Karpas-422 (cell line): Measurements from ENCODE around the gene CHST11. TPM values are rescaled to one million over a fixed set of nuclear protein-coding genes. Genes with fewer than 3 reads are reported as not detected.

Experiments
- DNase-seq: peaks from one replicate; pipeline ENCODE4 v3.0.0-alpha.2; 2015
- H2AFZ ChIP-seq: fragments of 200-600 bp; sonication (generic); 2 replicates; pipeline ENCODE4 v1.6.1; 2014; ENCODE audit warnings: antibody characterized with exemption, low read length, mixed read lengths
- H3K27ac ChIP-seq: fragments of 200-600 bp; sonication (generic); 2 replicates; pipeline ENCODE4 v1.5.1; 2014; ENCODE audit warnings: mild to moderate bottlenecking, low read length, moderate library complexity
- H3K27me3 ChIP-seq: fragments of 200-600 bp; sonication (generic); 2 replicates; pipeline ENCODE4 v1.6.1; 2014; ENCODE audit warnings: low read length, mixed read lengths
- H3K36me3 ChIP-seq: fragments of 200-600 bp; sonication (generic); 2 replicates; pipeline ENCODE4 v1.6.1; 2014; ENCODE audit warnings: low read length, mixed read lengths; ENCODE audit not compliant: insufficient read depth
- H3K4me1 ChIP-seq: fragments of 200-600 bp; sonication (generic); 2 replicates; pipeline ENCODE4 v1.6.1; 2014; ENCODE audit warnings: mild to moderate bottlenecking, low read length, mixed read lengths
- H3K4me2 ChIP-seq: fragments of 200-600 bp; sonication (generic); 2 replicates; pipeline ENCODE4 v1.6.1; 2014; ENCODE audit warnings: low read length, low read depth, mild to moderate bottlenecking; ENCODE audit not compliant: poor library complexity, severe bottlenecking
- H3K4me3 ChIP-seq: fragments of 200-600 bp; sonication (generic); 2 replicates; pipeline ENCODE4 v1.5.1; 2014; ENCODE audit warnings: mild to moderate bottlenecking, antibody characterized with exemption, low read length, mixed read lengths
- H3K79me2 ChIP-seq: fragments of 200-600 bp; sonication (generic); 2 replicates; pipeline ENCODE4 v1.6.1; 2014; ENCODE audit warnings: mild to moderate bottlenecking, low read length, mixed read lengths
- H3K9ac ChIP-seq: fragments of 200-600 bp; sonication (generic); 2 replicates; pipeline ENCODE4 v1.6.0; 2014; ENCODE audit warnings: low read length
- H3K9me2 ChIP-seq: fragments of 200-600 bp; sonication (generic), shearing (Covaris generic); replicated peaks from 2 replicates; pipeline ENCODE4 v1.6.0; 2014; ENCODE audit warnings: mild to moderate bottlenecking, low read length, moderate library complexity; ENCODE audit not compliant: insufficient read depth
- H3K9me3 ChIP-seq: fragments of 300-700, 200-600 bp; sonication (generic); 2 replicates; pipeline ENCODE4 v1.6.1; 2014; ENCODE audit warnings: low read length, mixed read lengths
- H4K20me1 ChIP-seq: fragments of 200-600 bp; sonication (generic); 2 replicates; pipeline ENCODE4 v1.6.1; 2014; ENCODE audit warnings: mild to moderate bottlenecking, antibody characterized with exemption, low read length, low read depth; ENCODE audit not compliant: insufficient read depth
- total RNA-seq: library from RNA; depleted of rRNA; stranded (reverse); fragments of >200 nt; shearing (Covaris generic); gene quantifications from 2 replicates; pipeline ENCODE4 v1.2.3, GENCODE V29; 2014; ENCODE audit warnings: low replicate concordance

CHST11 gene
- total RNA-seq, 1 experiment from 2014 or later = not detected

- no peak for DNase-seq
- no peaks in the 10 kb centered on the region for H3K9me2 ChIP-seq
- H3K4me1 ChIP-seq = 0 out of 2 replicates have a peak, but pooled peaks cover 2% of the 10 kb centered on the region
- H2AFZ ChIP-seq = no peak overlapping the region
- no peak overlapping the region for H3K27ac ChIP-seq
- H3K4me3 ChIP-seq = no peak overlapping the region
- no peaks in the 10 kb centered on the region for H3K27me3 ChIP-seq
- H3K36me3 ChIP-seq = no peaks in the 10 kb centered on the region
- no peaks in the 10 kb centered on the region for H4K20me1 ChIP-seq
- H3K9me3 ChIP-seq = no peaks in the 10 kb centered on the region
- H3K4me2 ChIP-seq = no peak overlapping the region
- no peaks in the 10 kb centered on the region for H3K79me2 ChIP-seq
- H3K9ac ChIP-seq = no peak overlapping the region
These were observed 144.3 kb downstream of the CHST11 start for GRCh38 chr12:104600790-104601739.

GRCh38 chr12:104602406-104602805 is 145.7 kb downstream of the CHST11 start:
- H3K36me3 ChIP-seq = no peaks in the 10 kb centered on the region
- no peak overlapping the region for H2AFZ ChIP-seq
- no peak overlapping the region for H3K27ac ChIP-seq
- no peak overlapping the region for H3K4me3 ChIP-seq
- no peaks in the 10 kb centered on the region for H3K79me2 ChIP-seq
- no peak overlapping the region for H3K9ac ChIP-seq
- no peaks in the 10 kb centered on the region for H3K27me3 ChIP-seq
- no peaks in the 10 kb centered on the region for H4K20me1 ChIP-seq
- no peaks in the 10 kb centered on the region for H3K9me2 ChIP-seq
- DNase-seq = no peak
- H3K4me2 ChIP-seq = no peak overlapping the region
- H3K4me1 ChIP-seq = 0 out of 2 replicates have a peak, but pooled peaks cover 2% of the 10 kb centered on the region
- no peaks in the 10 kb centered on the region for H3K9me3 ChIP-seq

DNA sequence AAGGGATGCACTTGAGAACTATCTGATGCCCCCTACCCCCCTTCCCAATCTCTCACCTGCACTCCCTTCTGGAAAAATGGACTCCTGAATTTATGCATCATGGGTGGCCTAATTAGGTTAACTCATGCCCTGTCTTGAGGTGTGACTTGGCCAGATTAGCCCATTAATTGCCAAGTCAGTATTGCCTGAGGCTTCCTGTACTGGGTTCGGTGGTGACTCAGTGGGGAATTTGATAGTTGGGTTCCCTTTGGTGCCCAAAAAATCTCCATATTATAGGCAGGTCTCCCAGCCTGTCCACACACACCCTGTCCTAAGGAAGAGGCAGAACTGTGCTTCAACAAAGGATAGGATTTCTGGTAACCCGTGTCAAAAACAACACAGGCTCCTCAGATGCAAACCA is 146.1 kb downstream of the CHST11 start:
- H3K9me3 ChIP-seq = no peaks in the 10 kb centered on the region
- no peak overlapping the region for H3K4me2 ChIP-seq
- no peak overlapping the region for H2AFZ ChIP-seq
- H3K9ac ChIP-seq = no peak overlapping the region
- H3K27me3 ChIP-seq = no peaks in the 10 kb centered on the region
- H3K79me2 ChIP-seq = no peaks in the 10 kb centered on the region
- H4K20me1 ChIP-seq = no peaks in the 10 kb centered on the region
- H3K9me2 ChIP-seq = no peaks in the 10 kb centered on the region
- H3K4me1 ChIP-seq = 0 out of 2 replicates have a peak, but pooled peaks cover 2% of the 10 kb centered on the region
- H3K27ac ChIP-seq = no peak overlapping the region
- no peak overlapping the region for H3K4me3 ChIP-seq
- H3K36me3 ChIP-seq = no peaks in the 10 kb centered on the region
- DNase-seq = no peak

GRCh38 chr12:104603545-104603973 is 146.8 kb downstream of the CHST11 start:
- H3K9ac ChIP-seq = no peak overlapping the region
- H3K4me3 ChIP-seq = no peak overlapping the region
- no peak overlapping the region for H3K27ac ChIP-seq
- no peaks in the 10 kb centered on the region for H3K9me2 ChIP-seq
- H3K4me1 ChIP-seq = peaks cover 7% of the 10 kb centered on the region
- no peaks in the 10 kb centered on the region for H3K36me3 ChIP-seq
- H4K20me1 ChIP-seq = no peaks in the 10 kb centered on the region
- no peak overlapping the region for H2AFZ ChIP-seq
- no peaks in the 10 kb centered on the region for H3K79me2 ChIP-seq
- no peak overlapping the region for H3K4me2 ChIP-seq
- no peaks in the 10 kb centered on the region for H3K27me3 ChIP-seq
- DNase-seq = no peak
- H3K9me3 ChIP-seq = no peaks in the 10 kb centered on the region

- H3K79me2 ChIP-seq = no peaks in the 10 kb centered on the region
- H3K9ac ChIP-seq = no peak overlapping the region
- H2AFZ ChIP-seq = no peak overlapping the region
- H3K27ac ChIP-seq = no peak overlapping the region
- no peaks in the 10 kb centered on the region for H4K20me1 ChIP-seq
- no peak for DNase-seq
- H3K9me3 ChIP-seq = no peaks in the 10 kb centered on the region
- no peaks in the 10 kb centered on the region for H3K27me3 ChIP-seq
- H3K4me3 ChIP-seq = no peak overlapping the region
- H3K36me3 ChIP-seq = no peaks in the 10 kb centered on the region
- H3K4me1 ChIP-seq = peaks cover 14% of the 10 kb centered on the region
- H3K9me2 ChIP-seq = no peaks in the 10 kb centered on the region
- H3K4me2 ChIP-seq = no peak overlapping the region
These were observed 147.6 kb downstream of the CHST11 start for GRCh38 chr12:104604070-104604994.

- Histone ChIP-seq H3K27me3 (no peaks in the 10 kb centered on the region), H3K36me3 (no peaks in the 10 kb centered on the region), H3K4me1 (peaks cover 22% of the 10 kb centered on the region), H3K27ac (no peak overlapping the region), H3K9ac (no peak overlapping the region), H3K79me2 (no peaks in the 10 kb centered on the region), H2AFZ (no peak overlapping the region), H3K4me3 (no peak overlapping the region), H4K20me1 (no peaks in the 10 kb centered on the region), H3K9me3 (no peaks in the 10 kb centered on the region), H3K4me2 (no peak overlapping the region), H3K9me2 (no peaks in the 10 kb centered on the region)
- DNase-seq = no peak
These were observed 148.4 kb downstream of the CHST11 start for GRCh38 chr12:104604995-104605675.

- no peaks in the 10 kb centered on the region for H3K27me3 ChIP-seq
- H3K4me3 ChIP-seq = no peak overlapping the region
- H3K4me1 ChIP-seq = peaks cover 28% of the 10 kb centered on the region
- no peaks in the 10 kb centered on the region for H4K20me1 ChIP-seq
- H3K4me2 ChIP-seq = no peak overlapping the region
- H3K27ac ChIP-seq = no peak overlapping the region
- H3K9ac ChIP-seq = no peak overlapping the region
- no peaks in the 10 kb centered on the region for H3K36me3 ChIP-seq
- no peaks in the 10 kb centered on the region for H3K79me2 ChIP-seq
- H3K9me3 ChIP-seq = no peaks in the 10 kb centered on the region
- DNase-seq = no peak
- no peak overlapping the region for H2AFZ ChIP-seq
- no peaks in the 10 kb centered on the region for H3K9me2 ChIP-seq
These were observed 148.9 kb downstream of the CHST11 start for GRCh38 chr12:104605685-104606084.
